Activated gamma-delta T cell (primary cell): ENCODE results near the gene RNF126.

Experiments
- DNase-seq: peaks from one replicate; lab custom pipeline; 2025; lab: John Stamatoyannopoulos, UW

Gene RNF126

GRCh38 chr19:663682-664117, 686 bp upstream of the RNF126 start:
- DNase-seq, result no peak

GRCh38 chr19:662207-662961, 630 bp downstream of the RNF126 start:
- DNase-seq, result peak; percentile 61

- peak; percentile 40 for DNase-seq
Measured at GRCh38 chr19:661427-662196, 1.4 kb downstream of the RNF126 start.

GRCh38 chr19:660793-661426, 2.1 kb downstream of the RNF126 start:
- DNase-seq, result no peak

- DNase-seq, result peak; percentile 85
Measured at GRCh38 chr19:658916-659839, 3.8 kb downstream of the RNF126 start.

GRCh38 chr19:658059-658839, 4.8 kb downstream of the RNF126 start:
- DNase-seq, result no peak

GRCh38 chr19:657611-658010, 5.4 kb downstream of the RNF126 start:
- DNase-seq, result no peak

GRCh38 chr19:656751-657559, 6.1 kb downstream of the RNF126 start:
- DNase-seq, result no peak

GRCh38 chr19:655691-656090, 7.3 kb downstream of the RNF126 start:
- DNase-seq, result no peak

GRCh38 chr19:653425-653824, 9.6 kb downstream of the RNF126 start:
- no peak for DNase-seq

GRCh38 chr19:652467-653389, 10.3 kb downstream of the RNF126 start:
- DNase-seq, result no peak

GRCh38 chr19:651991-652390, 11.0 kb downstream of the RNF126 start:
- no peak for DNase-seq

- DNase-seq, result no peak
Measured at GRCh38 chr19:651114-651818, 11.7 kb downstream of the RNF126 start.

GRCh38 chr19:650121-650520, 12.9 kb downstream of the RNF126 start:
- DNase-seq, result no peak

- no peak for DNase-seq
Measured at GRCh38 chr19:648904-649801, 13.9 kb downstream of the RNF126 start.

- DNase-seq, result no peak
Measured at GRCh38 chr19:648305-648704, 14.7 kb downstream of the RNF126 start.

- DNase-seq, result no peak
Measured at GRCh38 chr19:647566-648284, 15.3 kb downstream of the RNF126 start.
